GM18508 (cell line): Measurements from ENCODE around the gene RPS25.
"Not testable (repeated sequence)": the region's sequence is repeated elsewhere in the genome, so short reads cannot be mapped to it uniquely, and the experiment has no call there.

ENCODE experiments used
- ATAC-seq: cut with Tn5 transposase; IDR thresholded peaks from one replicate; pipeline ENCODE4 v1.9.1; 2021; ENCODE audit warnings: moderate number of reproducible peaks; ENCODE audit not compliant: insufficient read depth, unreplicated experiment

Gene RPS25

GRCh38 chr11:118975771-118976709, 42.1 kb downstream of the RPS25 start:
- no peak for ATAC-seq

- ATAC-seq: no peak
These were observed 44.2 kb downstream of the RPS25 start for GRCh38 chr11:118973985-118974384.

GRCh38 chr11:118971646-118972045, 46.5 kb downstream of the RPS25 start, which contains the start of gene FOXR1:
Gene FOXR1 (plus strand): TSS chr11:118971761. CDS start chr11:118971932, 171 bp downstream.
- no peak for ATAC-seq

- not testable (repeated sequence) for ATAC-seq
These were observed 48.6 kb downstream of the RPS25 start for GRCh38 chr11:118969508-118969907.
